Spinal cord (tissue), 10 donors: Measurements from ENCODE around the gene ABCC6. TPM values are rescaled to one million over a fixed set of nuclear protein-coding genes. Genes with fewer than 3 reads are reported as not detected.
"Not testable (repeated sequence)": the region's sequence is repeated elsewhere in the genome, so short reads cannot be mapped to it uniquely, and the experiment has no call there.

Experiments used
- DNase-seq, 6 donors: peaks; one replicate each; pipeline versions ENCODE4 v3.0.0 to v3.0.0-alpha.2; 2013 to 2015; ENCODE audit warnings: low spot score in 6 of 6, low read depth in 4 of 6
- H3K27ac ChIP-seq: one replicate; pipeline ENCODE4 v1.5.1; 2013; ENCODE audit warnings: low read depth, low read length, control low read depth
- H3K27me3 ChIP-seq: one replicate; pipeline ENCODE4 v1.6.1; 2013; ENCODE audit warnings: low read length; ENCODE audit not compliant: control insufficient read depth, insufficient read depth
- H3K36me3 ChIP-seq: one replicate; pipeline ENCODE4 v1.6.1; 2013; ENCODE audit warnings: low read length; ENCODE audit not compliant: control insufficient read depth, insufficient read depth
- H3K4me1 ChIP-seq: one replicate; pipeline ENCODE4 v1.6.1; 2013; ENCODE audit warnings: low read length; ENCODE audit not compliant: control insufficient read depth, insufficient read depth
- H3K4me3 ChIP-seq: one replicate; pipeline ENCODE4 v1.5.1; 2013; ENCODE audit warnings: low read depth, low read length, control low read depth
- H3K9me3 ChIP-seq: one replicate; pipeline ENCODE4 v1.6.1; 2013; ENCODE audit warnings: low read length; ENCODE audit not compliant: control insufficient read depth, insufficient read depth
- WGBS: methylation state at CpG from one replicate; pipeline ENCODE4 v1.1.5; 2013; ENCODE audit warnings: missing lambda C conversion rate; ENCODE audit not compliant: insufficient coverage; 5-methylcytosine and 5-hydroxymethylcytosine counted together
- polyA plus RNA-seq, 2 donors: library from polyadenylated mRNA; unstranded; fragments of 120-200 nt; gene quantifications; one replicate each; pipeline ENCODE4 v1.2.1, GENCODE V29; 2013; ENCODE audit not compliant: insufficient read length in 2 of 2
- total RNA-seq, 2 donors: library from RNA; depleted of rRNA in 1 of 2; stranded (reverse); fragments of 120-200 nt in 1 of 2; fragments of >200 nt in 1 of 2; gene quantifications; one replicate each; pipeline versions ENCODE4 v1.2.3 to v1.2.4, GENCODE V29; 2013 to 2014
- donor health status: healthy.

Gene ABCC6
- total and polyA plus RNA-seq, 4 donors, result 0.69 to 3.4 (median 1.7) TPM

GRCh38 chr16:16196099-16196498 lies 27.2 kb downstream of the ABCC6 start:
- Histone ChIP-seq H3K9me3 (no peaks in the 10 kb centered on the region), H3K36me3 (no peaks in the 10 kb centered on the region), H3K4me3 (no peak overlapping the region), H3K27ac (no peak overlapping the region), H3K27me3 (no peaks in the 10 kb centered on the region), H3K4me1 (no peaks in the 10 kb centered on the region)
- no CpG with 5 or more reads among the region's 3 CpGs for WGBS
- no peak for DNase-seq

- Histone ChIP-seq H3K36me3 (no peaks in the 10 kb centered on the region), H3K27me3 (no peaks in the 10 kb centered on the region), H3K4me1 (no peaks in the 10 kb centered on the region), H3K27ac (no peak overlapping the region), H3K4me3 (no peak overlapping the region), H3K9me3 (no peaks in the 10 kb centered on the region)
- whole genome bisulfite sequencing, result 60% methylated on average over 8 of the region's 8 CpGs
- DNase-seq, result peak in 1 of 6 donors; percentile 9
These were observed 31.7 kb downstream of the ABCC6 start for GRCh38 chr16:16191493-16192167.

GRCh38 chr16:16190966-16191365 lies 32.3 kb downstream of the ABCC6 start:
- not testable (repeated sequence) for H3K4me3 ChIP-seq, H3K27me3 ChIP-seq, H3K9me3 ChIP-seq, H3K27ac ChIP-seq, H3K36me3 ChIP-seq, DNase-seq, H3K4me1 ChIP-seq
- 87% methylated on average over 7 of the region's 12 CpGs for WGBS

- WGBS, result 86% methylated on average over 2 of the region's 5 CpGs
- H3K4me1 ChIP-seq, result no peaks in the 10 kb centered on the region
- no peaks in the 10 kb centered on the region for H3K36me3 ChIP-seq
- no peaks in the 10 kb centered on the region for H3K27me3 ChIP-seq
- no peaks in the 10 kb centered on the region for H3K9me3 ChIP-seq
- DNase-seq, result no peak
- H3K27ac ChIP-seq, result no peak overlapping the region
- no peak overlapping the region for H3K4me3 ChIP-seq
These were observed 32.7 kb downstream of the ABCC6 start for GRCh38 chr16:16190546-16190945.

- no peak for DNase-seq
- H3K9me3 ChIP-seq, result no peaks in the 10 kb centered on the region
- no peak overlapping the region for H3K27ac ChIP-seq
- no peaks in the 10 kb centered on the region for H3K36me3 ChIP-seq
- WGBS, result 90% methylated on average over 5 of the region's 8 CpGs
- H3K4me1 ChIP-seq, result no peaks in the 10 kb centered on the region
- H3K27me3 ChIP-seq, result no peaks in the 10 kb centered on the region
- no peak overlapping the region for H3K4me3 ChIP-seq
These were observed 33.5 kb downstream of the ABCC6 start for GRCh38 chr16:16189842-16190241.

GRCh38 chr16:16188827-16189226 lies 34.5 kb downstream of the ABCC6 start:
- H3K4me1 ChIP-seq, result no peaks in the 10 kb centered on the region
- no peaks in the 10 kb centered on the region for H3K9me3 ChIP-seq
- H3K27ac ChIP-seq, result no peak overlapping the region
- no peaks in the 10 kb centered on the region for H3K27me3 ChIP-seq
- no peaks in the 10 kb centered on the region for H3K36me3 ChIP-seq
- no peak overlapping the region for H3K4me3 ChIP-seq
- 86% methylated on average over 11 of the region's 13 CpGs for WGBS
- no peak for DNase-seq

- Histone ChIP-seq H3K36me3 (no peaks in the 10 kb centered on the region), H3K4me1 (no peaks in the 10 kb centered on the region), H3K9me3 (no peaks in the 10 kb centered on the region), H3K4me3 (no peak overlapping the region), H3K27me3 (no peaks in the 10 kb centered on the region), H3K27ac (no peak overlapping the region)
- DNase-seq, result no peak
- 95% methylated on average over 7 of the region's 11 CpGs for WGBS
These were observed 36.5 kb downstream of the ABCC6 start for GRCh38 chr16:16186820-16187219.

GRCh38 chr16:16185095-16185494 lies 38.2 kb downstream of the ABCC6 start:
- Histone ChIP-seq H3K9me3 (no peaks in the 10 kb centered on the region), H3K4me3 (no peak overlapping the region), H3K27me3 (no peaks in the 10 kb centered on the region), H3K4me1 (no peaks in the 10 kb centered on the region), H3K36me3 (no peaks in the 10 kb centered on the region), H3K27ac (no peak overlapping the region)
- DNase-seq, result no peak
- WGBS, result 83% methylated on average over 1 of the region's 4 CpGs

- 80% methylated on average over 4 of the region's 5 CpGs for WGBS
- Histone ChIP-seq H3K4me3 (no peak overlapping the region), H3K4me1 (no peaks in the 10 kb centered on the region), H3K36me3 (no peaks in the 10 kb centered on the region), H3K27ac (no peak overlapping the region), H3K9me3 (no peaks in the 10 kb centered on the region), H3K27me3 (no peaks in the 10 kb centered on the region)
- no peak for DNase-seq
These were observed 38.7 kb downstream of the ABCC6 start for GRCh38 chr16:16184594-16184993.

- Histone ChIP-seq H3K4me1 (no peaks in the 10 kb centered on the region), H3K27me3 (no peaks in the 10 kb centered on the region), H3K4me3 (no peak overlapping the region), H3K36me3 (no peaks in the 10 kb centered on the region), H3K27ac (no peak overlapping the region), H3K9me3 (no peaks in the 10 kb centered on the region)
- WGBS, result 80% methylated on average over 6 of the region's 8 CpGs
- DNase-seq, result no peak
These were observed 39.7 kb downstream of the ABCC6 start for GRCh38 chr16:16183562-16183961.
